ENCODE measurements around the gene ELF3. TPM values are rescaled to one million over a fixed set of nuclear protein-coding genes. Genes with fewer than 3 reads are reported as not detected.

Gene ELF3
- total and polyA plus RNA-seq, 4 donors: 10.1 to 38.7 (median 25.6) TPM

GRCh38 chr1:202014060-202014459 lies 3.7 kb downstream of the ELF3 start:
- no peaks in the 10 kb centered on the region for H3K27me3 ChIP-seq (ENCODE audit: control insufficient read depth in 4 of 4, insufficient read depth in 4 of 4, low read length in 3 of 4)
- no peak for DNase-seq (ENCODE audit: low spot score)
- peaks cover 16 to 75% (median 57%) of the 10 kb centered on the region in 4 donors for H3K4me1 ChIP-seq (ENCODE audit: control insufficient read depth in 4 of 4, insufficient read depth in 4 of 4, low read length in 3 of 4)
- 87% methylated on average over 6 of the region's 6 CpGs for WGBS
- H3K9me3 ChIP-seq (ENCODE audit: control insufficient read depth in 4 of 4, low read length in 3 of 4): no peaks in the 10 kb centered on the region
- H3K27ac ChIP-seq (ENCODE audit: low read depth in 1 of 2, low read length in 2 of 2): no peak overlapping the region
- H3K4me3 ChIP-seq (ENCODE audit: low read depth in 1 of 3, low read length in 3 of 3): no peak overlapping the region
- no peak for TF ChIP-seq YY1 (IDR thresholded peaks at IDR 0.05)
- TF ChIP-seq REST (IDR thresholded peaks at IDR 0.05): no peak
- no peak for TF ChIP-seq TAF1 (conservative IDR thresholded peaks at IDR 0.05)
- TF ChIP-seq EGR1 (IDR thresholded peaks at IDR 0.05; ENCODE audit: low read depth in 2 of 2): no peak
- no peak for TF ChIP-seq FOXA2 (IDR thresholded peaks at IDR 0.05)
- TF ChIP-seq SP1 (IDR thresholded peaks at IDR 0.05): no peak
- TF ChIP-seq RAD21 (IDR thresholded peaks at IDR 0.05): no peak
- no peak for TF ChIP-seq RXRA (IDR thresholded peaks at IDR 0.05)
- no peak for TF ChIP-seq JUND (IDR thresholded peaks at IDR 0.05)
- TF ChIP-seq FOXA1 (IDR thresholded peaks at IDR 0.05): no peak
- TF ChIP-seq MAX (IDR thresholded peaks at IDR 0.05): no peak
- TF ChIP-seq HNF4A (conservative IDR thresholded peaks at IDR 0.05): no peak
- TF ChIP-seq NR2F2 (IDR thresholded peaks at IDR 0.05): no peak
- no peak for TF ChIP-seq CTCF (IDR thresholded peaks at IDR 0.05; ENCODE audit: low read depth, low read length, missing input control)
- no peak for TF ChIP-seq HNF4G (IDR thresholded peaks at IDR 0.05)
- TF ChIP-seq GABPA (IDR thresholded peaks at IDR 0.05 in 1 of 2, conservative IDR thresholded peaks at IDR 0.05 in 1 of 2): no peak
- TF ChIP-seq ZBTB33 (IDR thresholded peaks at IDR 0.05): no peak
- TF ChIP-seq ATF3 (IDR thresholded peaks at IDR 0.05): no peak
- H3K9ac ChIP-seq (ENCODE audit: low read depth in 1 of 2, low read length in 2 of 2): no peak overlapping the region
- peaks cover 15 to 22% (median 21%) of the 10 kb centered on the region in 4 donors for H3K36me3 ChIP-seq (ENCODE audit: control insufficient read depth in 4 of 4, insufficient read depth in 3 of 4, low read depth in 1 of 4, low read length in 3 of 4)

All from liver (tissue), 9 donors.